Measurements from ENCODE around the gene PFDN4.

DNA sequence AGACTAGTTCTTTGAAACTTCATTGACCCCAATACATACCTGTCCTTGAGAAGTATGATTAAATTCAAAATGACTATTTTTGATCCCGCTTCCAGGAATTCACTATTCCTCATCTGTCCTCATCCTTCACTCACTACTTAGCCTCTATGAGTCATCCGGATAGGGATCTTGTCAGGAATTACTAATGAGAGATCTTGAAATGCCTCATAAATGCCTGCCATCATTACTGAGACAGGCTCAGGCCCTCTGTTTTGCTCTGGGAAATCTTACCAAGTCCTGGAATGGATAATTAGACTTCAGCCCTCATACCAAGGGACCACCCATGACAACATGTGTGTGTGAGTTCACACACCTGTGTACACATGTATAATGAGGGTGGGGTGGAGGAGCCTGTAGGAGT, 31.3 kb upstream of the PFDN4 start:
- TF ChIP-seq CTCF (IDR thresholded peaks at IDR 0.05): no peak
- no peak for TF ChIP-seq POLR2A (IDR thresholded peaks at IDR 0.05)
- TF ChIP-seq POLR2AphosphoS5 (IDR thresholded peaks at IDR 0.05): no peak

Data from upper lobe of left lung (tissue), 4 donors.